Measurements from ENCODE around the gene NKPD1. TPM values are rescaled to one million over a fixed set of nuclear protein-coding genes. Genes with fewer than 3 reads are reported as not detected.

NKPD1 gene
- total and polyA plus RNA-seq, 4 donors: not detected

GRCh38 chr19:45147835-45148676 is 12.7 kb downstream of the NKPD1 start:
- WGBS: 90% methylated on average over 18 of the region's 18 CpGs
- TF ChIP-seq REST (IDR thresholded peaks at IDR 0.05) (no peak), EGR1 (IDR thresholded peaks at IDR 0.05; ENCODE audit: low read depth in 2 of 2) (no peak), YY1 (IDR thresholded peaks at IDR 0.05) (no peak), JUND (IDR thresholded peaks at IDR 0.05) (no peak), FOXA2 (IDR thresholded peaks at IDR 0.05) (no peak), ATF3 (IDR thresholded peaks at IDR 0.05) (no peak), FOXA1 (IDR thresholded peaks at IDR 0.05) (no peak), HNF4G (IDR thresholded peaks at IDR 0.05) (no peak), SP1 (IDR thresholded peaks at IDR 0.05) (no peak), NR2F2 (IDR thresholded peaks at IDR 0.05) (no peak), CTCF (IDR thresholded peaks at IDR 0.05; ENCODE audit: low read depth, low read length, missing input control) (no peak), HNF4A (conservative IDR thresholded peaks at IDR 0.05) (no peak), RAD21 (IDR thresholded peaks at IDR 0.05) (no peak)
- TF ChIP-seq, protein P1, sequence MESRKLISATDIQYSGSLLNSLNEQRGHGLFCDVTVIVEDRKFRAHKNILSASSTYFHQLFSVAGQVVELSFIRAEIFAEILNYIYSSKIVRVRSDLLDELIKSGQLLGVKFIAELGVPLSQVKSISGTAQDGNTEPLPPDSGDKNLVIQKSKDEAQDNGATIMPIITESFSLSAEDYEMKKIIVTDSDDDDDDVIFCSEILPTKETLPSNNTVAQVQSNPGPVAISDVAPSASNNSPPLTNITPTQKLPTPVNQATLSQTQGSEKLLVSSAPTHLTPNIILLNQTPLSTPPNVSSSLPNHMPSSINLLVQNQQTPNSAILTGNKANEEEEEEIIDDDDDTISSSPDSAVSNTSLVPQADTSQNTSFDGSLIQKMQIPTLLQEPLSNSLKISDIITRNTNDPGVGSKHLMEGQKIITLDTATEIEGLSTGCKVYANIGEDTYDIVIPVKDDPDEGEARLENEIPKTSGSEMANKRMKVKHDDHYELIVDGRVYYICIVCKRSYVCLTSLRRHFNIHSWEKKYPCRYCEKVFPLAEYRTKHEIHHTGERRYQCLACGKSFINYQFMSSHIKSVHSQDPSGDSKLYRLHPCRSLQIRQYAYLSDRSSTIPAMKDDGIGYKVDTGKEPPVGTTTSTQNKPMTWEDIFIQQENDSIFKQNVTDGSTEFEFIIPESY (IDR thresholded peaks at IDR 0.05): no peak
- Histone ChIP-seq H3K36me3 (ENCODE audit: control insufficient read depth in 4 of 4, insufficient read depth in 3 of 4, low read depth in 1 of 4, low read length in 3 of 4) (peaks cover 0 to 10% (median 1%) of the 10 kb centered on the region in 4 donors), H3K9me3 (ENCODE audit: control insufficient read depth in 4 of 4, low read length in 3 of 4) (no peaks in the 10 kb centered on the region), H3K27ac (ENCODE audit: low read depth in 1 of 2, low read length in 2 of 2) (no peak overlapping the region), H3K4me1 (ENCODE audit: control insufficient read depth in 4 of 4, insufficient read depth in 4 of 4, low read length in 3 of 4) (peaks cover 0 to 13% (median 10%) of the 10 kb centered on the region in 4 donors), H3K27me3 (ENCODE audit: control insufficient read depth in 4 of 4, insufficient read depth in 4 of 4, low read length in 3 of 4) (peaks cover 0 to 8% (median under 1%) of the 10 kb centered on the region in 4 donors), H3K4me3 (ENCODE audit: low read depth in 1 of 3, low read length in 3 of 3) (no peak overlapping the region), H3K9ac (ENCODE audit: low read depth in 1 of 2, low read length in 2 of 2) (no peak overlapping the region)
- DNase-seq (ENCODE audit: low spot score): no peak

DNA sequence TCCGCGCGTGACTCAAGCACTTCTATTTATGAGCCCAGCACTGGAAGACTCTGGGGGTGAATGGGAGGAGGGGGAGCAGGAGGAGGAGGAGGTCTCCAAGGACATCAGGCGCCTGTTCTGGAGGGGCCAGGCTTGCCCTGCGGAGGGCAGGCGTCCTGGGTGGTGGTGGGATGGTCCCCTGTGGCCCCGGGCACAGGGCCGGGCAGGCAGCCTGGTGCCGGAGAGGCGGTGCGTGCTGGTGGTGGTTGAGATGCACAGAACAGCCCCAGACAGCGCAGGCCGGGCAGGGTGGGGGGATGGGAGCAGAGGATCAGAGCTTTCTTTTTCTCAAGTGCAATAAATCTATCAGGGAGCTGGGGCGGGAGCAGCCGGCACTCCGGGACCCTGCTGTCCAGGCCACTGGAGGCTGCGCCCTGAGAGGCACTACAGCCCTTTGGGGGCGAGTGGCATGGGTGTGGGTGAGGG is 14.0 kb downstream of the NKPD1 start:
- Histone ChIP-seq H3K9ac (ENCODE audit: low read depth in 1 of 2, low read length in 2 of 2) (no peak overlapping the region), H3K4me3 (ENCODE audit: low read depth in 1 of 3, low read length in 3 of 3) (no peak overlapping the region), H3K27ac (ENCODE audit: low read depth in 1 of 2, low read length in 2 of 2) (no peak overlapping the region), H3K4me1 (ENCODE audit: control insufficient read depth in 4 of 4, insufficient read depth in 4 of 4, low read length in 3 of 4) (peaks cover 0 to under 1% (median 0%) of the 10 kb centered on the region in 4 donors), H3K27me3 (ENCODE audit: control insufficient read depth in 4 of 4, insufficient read depth in 4 of 4, low read length in 3 of 4) (peaks cover 0 to 6% (median 0%) of the 10 kb centered on the region in 4 donors), H3K9me3 (ENCODE audit: control insufficient read depth in 4 of 4, low read length in 3 of 4) (no peaks in the 10 kb centered on the region), H3K36me3 (ENCODE audit: control insufficient read depth in 4 of 4, insufficient read depth in 3 of 4, low read depth in 1 of 4, low read length in 3 of 4) (peaks cover 0 to 10% (median 3%) of the 10 kb centered on the region in 4 donors)
- TF ChIP-seq JUND (IDR thresholded peaks at IDR 0.05): no peak
- no peak for TF ChIP-seq NR2F2 (IDR thresholded peaks at IDR 0.05)
- TF ChIP-seq GABPA (IDR thresholded peaks at IDR 0.05 in 1 of 2, conservative IDR thresholded peaks at IDR 0.05 in 1 of 2): no peak
- TF ChIP-seq SP1 (IDR thresholded peaks at IDR 0.05): no peak
- WGBS: 97% methylated on average over 18 of the region's 18 CpGs
- no peak for DNase-seq (ENCODE audit: low spot score)
